Activated CD4-positive, alpha-beta T cell treated with anti-CD3 and anti-CD28 coated beads for 1 hour (primary cell): ENCODE data around the gene PNMT.

Experiments used
- DNase-seq: peaks from one replicate; pipeline ENCODE4 v3.0.0-alpha.2; 2020

PNMT gene

GRCh38 chr17:39634384-39634871 is 33.8 kb upstream of the PNMT start:
- DNase-seq = no peak

GRCh38 chr17:39635614-39636176 is 32.6 kb upstream of the PNMT start:
- no peak for DNase-seq

DNA sequence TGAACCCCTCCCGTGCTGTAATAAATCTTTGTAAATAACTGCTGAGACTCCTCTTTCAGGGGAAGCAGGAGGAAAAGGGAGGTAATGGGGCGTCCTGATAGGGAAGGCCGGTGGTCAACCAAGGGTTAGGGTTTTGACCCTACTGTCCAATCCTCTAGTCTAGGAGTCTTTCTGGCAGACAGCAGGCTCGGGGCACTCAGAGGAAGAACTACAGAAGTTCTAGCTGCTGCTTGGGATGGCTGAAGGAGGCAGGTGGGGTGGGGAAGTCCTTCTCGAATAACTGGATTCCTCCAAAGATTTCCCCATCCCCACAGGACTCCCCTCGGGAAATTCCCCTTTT is 31.7 kb upstream of the PNMT start:
- no peak for DNase-seq

DNA sequence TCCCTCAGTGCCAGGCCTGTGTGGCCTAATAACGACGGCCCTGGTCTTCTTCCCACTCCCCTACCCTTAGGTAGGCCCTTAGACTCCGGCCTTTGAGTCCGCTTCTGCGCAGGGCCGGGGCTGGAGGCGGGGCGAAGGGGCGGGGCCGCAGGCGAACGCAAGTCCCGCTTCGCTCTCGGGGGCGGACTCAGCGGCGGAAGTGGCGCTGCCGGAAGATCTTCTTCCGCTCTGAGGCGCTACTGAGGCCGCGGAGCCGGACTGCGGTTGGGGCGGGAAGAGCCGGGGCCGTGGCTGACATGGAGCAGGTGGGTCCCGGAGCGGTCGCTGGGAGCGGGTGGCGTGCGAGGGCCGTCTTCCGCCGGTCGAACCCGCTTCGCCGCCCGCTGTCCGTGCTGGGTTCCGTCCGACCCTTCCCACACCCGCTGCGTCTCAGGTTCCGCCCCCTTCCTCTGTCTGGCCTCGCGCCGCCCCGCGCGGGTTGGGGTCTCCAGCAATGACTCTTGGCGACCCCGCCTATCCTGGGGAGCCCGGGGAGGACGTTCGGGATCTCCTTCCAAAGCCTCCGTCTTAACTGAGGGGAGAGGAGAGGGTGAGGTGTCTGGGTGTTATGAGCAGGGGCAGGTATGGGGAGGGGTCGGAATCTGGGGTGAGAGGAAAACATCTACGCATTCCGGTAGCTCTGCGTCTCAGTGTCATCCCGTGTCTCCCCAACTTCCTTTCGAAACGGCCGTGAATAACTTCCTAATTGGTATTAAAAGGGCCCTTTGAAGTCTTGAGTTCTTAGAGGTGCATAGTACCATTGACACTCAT is 31.1 kb upstream of the PNMT start, which contains the start of gene STARD3:
Gene STARD3, plus strand, starts transcription at position 218 of the 810 bp plus-strand sequence. CDS start 16,388 bp downstream, outside the sequence.
- DNase-seq = peak; percentile 79

- no peak for DNase-seq
These were observed 29.9 kb upstream of the PNMT start for GRCh38 chr17:39638317-39638716.

DNA sequence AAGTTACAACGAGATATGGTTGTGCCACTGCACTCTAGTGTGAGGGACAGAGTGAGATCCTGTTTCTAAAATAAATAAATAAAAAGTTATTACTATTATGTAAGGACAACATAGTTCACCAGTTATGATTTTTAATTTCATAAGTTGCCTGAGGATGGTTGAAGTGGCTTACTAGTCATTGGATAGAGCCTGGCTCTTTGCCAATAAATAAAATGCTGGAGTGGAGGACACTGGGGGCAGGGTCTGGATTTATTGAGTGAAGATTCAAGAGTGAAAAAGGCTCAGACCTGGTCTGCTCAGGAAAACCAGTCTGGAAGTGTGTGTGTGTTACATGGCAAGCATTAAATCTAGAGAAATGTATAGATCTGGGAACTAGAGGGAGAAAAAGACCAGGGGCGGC is 29.2 kb upstream of the PNMT start:
- DNase-seq = no peak

- no peak for DNase-seq
These were observed 28.4 kb upstream of the PNMT start for GRCh38 chr17:39639566-39640458.

GRCh38 chr17:39640591-39641031 is 27.6 kb upstream of the PNMT start:
- DNase-seq = no peak

GRCh38 chr17:39641097-39641496 is 27.2 kb upstream of the PNMT start:
- no peak for DNase-seq

DNA sequence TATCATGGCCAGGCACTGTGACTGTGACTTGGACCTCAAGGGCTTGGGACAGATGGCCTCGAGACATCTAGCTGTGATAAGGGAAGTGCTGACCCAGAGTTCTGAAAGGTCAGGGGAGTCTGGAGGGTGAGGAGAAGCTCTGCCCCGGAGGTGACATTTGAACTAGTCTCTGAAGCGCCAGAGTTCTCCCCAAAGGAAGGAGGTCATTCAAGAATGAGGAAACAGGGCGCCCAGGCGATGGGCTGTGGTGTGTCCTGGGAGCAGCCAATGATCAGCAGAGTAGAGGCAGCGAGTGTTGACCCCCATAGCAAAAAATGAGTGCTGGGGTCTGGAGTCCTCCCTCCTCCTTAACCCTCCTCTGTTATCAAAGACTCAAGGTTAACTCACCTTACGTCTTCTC is 26.4 kb upstream of the PNMT start:
- no peak for DNase-seq

GRCh38 chr17:39642291-39643074 is 25.8 kb upstream of the PNMT start:
- no peak for DNase-seq

GRCh38 chr17:39643271-39643670 is 25.0 kb upstream of the PNMT start:
- DNase-seq = no peak

DNA sequence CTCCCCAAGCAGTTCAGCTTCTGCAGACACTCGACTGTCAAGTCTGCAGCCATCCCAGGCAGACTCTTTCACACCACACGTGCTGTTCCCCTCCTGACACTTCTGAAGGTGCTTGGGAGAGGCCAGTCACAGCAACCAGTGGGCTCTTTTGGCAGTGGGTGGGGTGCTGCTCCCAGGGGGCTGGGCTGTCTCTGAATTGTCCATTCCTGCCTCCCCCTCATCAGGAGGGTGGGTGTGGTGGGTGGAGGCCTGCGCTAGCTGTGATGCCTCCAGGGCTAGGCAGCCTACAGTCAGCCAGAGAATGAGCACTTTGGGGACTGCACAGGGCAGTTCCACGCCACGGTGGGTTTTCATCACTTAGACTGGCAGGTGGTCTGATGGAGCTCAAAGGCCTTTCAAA is 21.0 kb upstream of the PNMT start:
- DNase-seq = no peak

DNA sequence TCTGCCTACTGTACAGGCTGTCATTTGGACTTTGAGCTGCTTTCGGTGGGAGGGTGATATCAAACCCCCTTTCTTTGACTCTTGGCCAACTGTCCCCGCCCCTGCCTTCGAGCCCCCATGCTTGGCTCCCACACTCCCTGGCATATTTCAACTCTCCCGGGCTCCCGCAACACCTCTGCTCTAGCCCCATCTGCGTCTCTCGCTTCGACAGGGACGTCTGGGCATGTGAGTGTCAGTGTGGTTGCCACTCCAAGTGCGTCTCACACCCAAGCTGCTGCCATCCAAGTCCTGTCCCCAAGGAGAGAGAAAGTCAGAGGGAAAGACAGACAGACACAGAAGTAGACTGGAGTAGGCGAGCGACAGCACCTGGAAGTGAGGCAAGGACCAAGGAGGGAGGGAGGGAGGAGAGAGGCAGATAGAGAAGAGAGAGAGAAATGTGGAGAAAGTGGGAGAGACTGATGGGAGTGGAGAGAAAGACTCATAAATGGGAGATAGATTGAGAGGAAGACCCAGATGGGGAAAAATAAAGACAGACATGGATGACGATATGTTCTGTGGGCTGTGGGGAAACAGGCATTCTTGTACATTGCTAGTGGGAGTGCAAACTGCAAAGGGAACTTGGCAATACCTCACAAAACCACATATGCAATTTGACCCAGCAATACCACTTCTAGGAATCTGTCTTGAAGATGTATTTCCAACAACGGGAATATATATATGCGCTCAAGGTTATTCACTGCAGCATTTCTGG is 19.5 kb upstream of the PNMT start:
- DNase-seq = no peak

GRCh38 chr17:39650121-39650579 is 18.1 kb upstream of the PNMT start:
- no peak for DNase-seq

DNA sequence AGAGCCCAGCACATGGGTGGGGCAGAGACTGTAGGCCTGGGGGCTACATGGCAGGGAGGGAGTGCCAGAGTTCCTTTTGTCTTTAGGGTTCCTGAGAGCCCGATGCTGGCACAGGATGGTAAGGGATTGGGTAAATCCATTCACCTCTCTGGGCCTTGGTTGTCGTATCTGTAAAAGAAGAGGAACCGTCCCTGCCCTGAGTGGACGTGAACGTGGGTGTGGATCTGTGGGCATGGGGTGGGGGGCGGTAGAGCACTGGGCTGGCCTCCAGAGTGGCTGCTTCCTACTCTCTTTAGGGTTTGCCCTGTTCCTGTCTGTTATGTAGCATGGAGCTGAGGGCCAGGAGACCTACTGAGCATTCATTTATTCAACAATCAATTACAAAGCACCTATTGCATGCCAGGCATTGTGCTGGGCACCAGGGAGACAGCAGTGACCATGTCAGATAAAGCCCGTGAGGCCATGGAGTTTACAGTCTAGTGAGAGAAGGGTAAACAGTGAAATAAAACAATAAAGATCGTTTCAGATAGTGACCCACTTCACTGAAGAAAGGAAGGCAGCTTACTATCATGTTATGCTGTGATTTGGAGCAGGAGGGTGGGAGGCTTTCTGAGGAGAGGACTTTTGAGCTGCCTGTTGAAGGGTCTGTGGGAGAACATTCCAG is 16.2 kb upstream of the PNMT start:
- DNase-seq = no peak

DNA sequence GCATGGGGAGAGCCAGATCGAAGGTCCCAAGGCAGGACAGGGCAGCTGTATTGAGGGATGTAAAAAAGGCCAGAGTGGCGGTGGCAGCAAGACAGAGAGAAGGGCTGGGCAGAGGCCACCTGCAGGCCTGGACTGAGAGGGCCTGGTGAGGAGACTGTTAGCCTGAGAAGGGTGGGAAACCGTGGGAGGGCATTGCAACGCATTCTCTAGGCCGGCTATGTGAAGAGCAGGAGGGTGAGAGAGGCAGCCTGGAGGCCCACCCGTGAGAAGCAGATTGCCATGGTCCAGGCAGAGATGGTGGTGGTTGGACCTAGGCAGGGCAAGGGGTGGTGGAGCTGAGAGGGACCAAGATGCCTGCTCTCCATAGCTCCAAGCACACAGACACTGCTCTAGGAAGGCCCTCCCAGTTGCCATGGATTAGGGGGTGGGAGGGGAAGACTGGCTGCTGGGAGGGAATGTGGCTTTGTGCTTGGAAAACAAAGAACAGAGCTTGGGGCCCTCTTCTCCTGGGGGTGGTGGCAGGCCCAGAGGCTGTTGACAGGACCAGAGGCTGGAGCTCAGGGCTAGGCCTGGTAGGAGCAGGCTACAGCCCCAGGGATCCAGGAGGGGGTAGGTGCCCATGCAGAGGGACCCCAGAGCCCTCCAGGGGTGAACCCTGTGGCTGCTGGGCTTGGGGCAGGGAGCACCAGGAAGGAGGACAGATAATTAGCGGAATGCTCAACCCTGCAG is 15.5 kb upstream of the PNMT start:
- no peak for DNase-seq

GRCh38 chr17:39653316-39653661 is 15.0 kb upstream of the PNMT start:
- DNase-seq = no peak

DNA sequence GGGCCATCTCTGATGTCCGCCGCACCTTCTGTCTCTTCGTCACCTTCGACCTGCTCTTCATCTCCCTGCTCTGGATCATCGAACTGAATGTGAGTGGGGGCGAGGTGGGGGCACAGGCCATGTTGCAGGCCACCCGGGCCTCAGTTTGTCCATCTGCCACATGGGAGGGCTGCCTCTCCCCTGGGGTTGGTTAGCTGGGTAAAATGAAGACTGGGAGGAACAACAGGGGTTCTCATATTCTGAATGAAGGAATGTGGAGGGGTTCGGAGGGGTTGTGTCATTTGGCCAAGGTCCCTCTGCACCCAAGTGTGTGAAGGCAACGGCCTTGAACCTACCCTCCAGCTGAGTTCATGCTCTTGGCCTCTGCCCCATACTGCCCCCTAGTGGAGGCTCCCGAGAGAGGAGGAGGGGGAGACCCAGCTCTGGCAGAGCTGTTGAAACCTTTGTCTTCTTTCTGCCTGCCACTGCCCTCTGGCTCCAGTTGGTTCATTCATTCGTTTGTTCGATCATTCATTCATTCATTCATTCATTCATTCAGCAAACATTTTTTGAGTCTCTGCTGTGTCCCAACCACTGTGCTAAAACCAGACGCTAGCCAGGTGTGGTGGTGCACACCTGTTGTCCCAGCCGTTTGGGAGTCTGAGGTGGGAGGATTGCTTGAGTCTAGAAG is 14.5 kb upstream of the PNMT start:
- DNase-seq = peak; percentile 60

DNA sequence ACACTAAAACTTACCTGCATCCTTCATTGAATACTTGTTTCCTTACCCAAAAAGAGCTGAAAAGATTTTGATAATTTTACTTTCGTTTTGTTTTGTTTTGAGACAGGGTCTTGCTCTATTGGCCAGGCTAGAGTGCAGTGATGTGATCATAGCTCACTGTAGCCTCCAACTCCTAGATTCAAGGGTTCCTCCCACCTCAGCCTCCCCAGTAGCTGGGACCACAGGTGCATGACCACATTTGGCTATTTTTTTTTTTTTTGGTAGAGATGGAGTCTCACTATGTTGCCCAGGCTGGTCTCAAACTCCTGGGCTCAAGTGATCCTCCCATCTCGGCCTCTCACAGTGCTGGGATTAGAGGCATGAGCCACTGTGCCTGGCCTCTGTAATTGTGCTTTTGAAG is 13.1 kb upstream of the PNMT start:
- DNase-seq = no peak
